Cardiac fibroblast (primary cell): ENCODE data around the gene PIEZO2.

ENCODE experiments used
- DNase-seq, 2 donors: peaks; one replicate each; pipeline versions ENCODE4 v3.0.0 to v3.0.0-alpha.2; 2010; ENCODE audit warnings: low read depth in 2 of 2
- H3K4me3 ChIP-seq, 2 donors: replicated peaks in 1 of 2; 1 replicate in 1 of 2; 2 replicates in 1 of 2; pipeline ENCODE4 v1.5.1; 2011; ENCODE audit warnings: low read depth in 2 of 2, low read length in 2 of 2, mild to moderate bottlenecking in 2 of 2, moderate library complexity in 1 of 2
- CTCF ChIP-seq: IDR thresholded peaks from one replicate; pipeline ENCODE4 v1.5.1; 2011; ENCODE audit warnings: low read depth, mild to moderate bottlenecking, low read length, inconsistent platforms

PIEZO2 gene

GRCh38 chr18:10977042-10977441, 172.3 kb downstream of the PIEZO2 start:
- DNase-seq: no peak
- no peak for TF ChIP-seq CTCF
- no peak overlapping the region for H3K4me3 ChIP-seq

GRCh38 chr18:10973567-10974203, 175.7 kb downstream of the PIEZO2 start:
- peak; percentile 12 to 40 for DNase-seq
- no peak for TF ChIP-seq CTCF
- H3K4me3 ChIP-seq: no peak overlapping the region

DNA sequence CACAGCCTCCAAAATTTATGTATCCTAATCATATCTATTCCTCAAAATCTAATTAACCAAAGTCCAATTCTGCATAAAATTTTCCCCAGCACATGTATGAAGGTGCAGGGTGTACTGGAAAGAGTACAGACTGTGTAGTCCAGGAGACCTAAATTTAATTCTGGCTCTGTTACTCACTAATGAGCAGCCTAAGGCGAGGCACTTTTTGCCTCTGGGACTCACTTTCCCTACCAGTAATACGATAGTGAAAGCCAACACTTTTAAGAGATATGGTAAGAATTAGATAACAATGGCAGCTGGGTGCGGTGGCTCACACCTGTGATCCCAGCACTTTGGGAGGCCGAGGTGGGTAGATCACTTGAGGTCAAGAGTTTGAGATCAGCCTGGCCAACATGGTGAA, 177.7 kb downstream of the PIEZO2 start:
- TF ChIP-seq CTCF: no peak
- DNase-seq: no peak
- H3K4me3 ChIP-seq: no peak overlapping the region

- DNase-seq: peak in 1 of 2 donors; percentile 58
- no peak for TF ChIP-seq CTCF
- H3K4me3 ChIP-seq: no peak overlapping the region
These were observed 184.2 kb downstream of the PIEZO2 start for GRCh38 chr18:10965119-10965518.

DNA sequence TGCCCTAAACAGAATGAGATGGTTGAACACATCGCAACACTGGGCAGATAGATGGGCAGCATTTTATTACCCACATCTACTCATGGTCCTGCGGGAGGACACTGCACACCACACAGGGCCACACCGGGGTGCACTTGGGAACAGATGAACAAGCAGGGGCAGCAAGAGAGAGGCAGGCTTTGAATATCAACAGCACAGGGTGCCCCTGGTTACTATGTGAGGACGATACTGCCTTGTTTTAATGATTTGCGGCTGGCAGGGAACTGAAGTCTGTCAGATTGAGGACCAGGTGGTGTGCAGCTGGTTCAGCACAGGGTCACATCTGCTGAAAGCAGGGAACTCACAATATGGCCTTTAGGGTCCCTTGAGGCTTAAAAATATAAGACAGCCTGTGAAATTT, 195.7 kb downstream of the PIEZO2 start:
- TF ChIP-seq CTCF: no peak
- DNase-seq: no peak
- H3K4me3 ChIP-seq: no peak overlapping the region

- no peak for TF ChIP-seq CTCF
- DNase-seq: no peak
- no peak overlapping the region for H3K4me3 ChIP-seq
These were observed 197.5 kb downstream of the PIEZO2 start for GRCh38 chr18:10951631-10952544.
